ENCODE data around the gene FMO4.
"Not testable (repeated sequence)": the region's sequence is repeated elsewhere in the genome, so short reads cannot be mapped to it uniquely, and the experiment has no call there.

The FMO4 gene

GRCh38 chr1:171334024-171334640 lies 20.1 kb downstream of the FMO4 start:
- no peak for DNase-seq

GRCh38 chr1:171335964-171336363 lies 22.0 kb downstream of the FMO4 start:
- no peak for DNase-seq

- not testable (repeated sequence) for DNase-seq
These were observed 25.4 kb downstream of the FMO4 start for GRCh38 chr1:171339345-171339744.

GRCh38 chr1:171343727-171344472 lies 29.9 kb downstream of the FMO4 start:
- DNase-seq, result no peak

GRCh38 chr1:171344473-171344820 lies 30.5 kb downstream of the FMO4 start:
- no peak for DNase-seq

- DNase-seq, result no peak
These were observed 31.6 kb downstream of the FMO4 start for GRCh38 chr1:171345536-171345935.

GRCh38 chr1:171346881-171347280 lies 32.9 kb downstream of the FMO4 start:
- no peak for DNase-seq

- DNase-seq, result no peak
These were observed 36.6 kb downstream of the FMO4 start for GRCh38 chr1:171350594-171350993.

GRCh38 chr1:171351961-171352360 lies 38.0 kb downstream of the FMO4 start:
- DNase-seq, result no peak

- DNase-seq, result peak in 6 of 56 donors; percentile 7 to 22 (median 14)
These were observed 38.6 kb downstream of the FMO4 start for GRCh38 chr1:171352554-171352953.

GRCh38 chr1:171355727-171356126 lies 41.7 kb downstream of the FMO4 start:
- peak in 2 of 56 donors; percentile 6 to 12 for DNase-seq

- no peak for DNase-seq
These were observed 43.2 kb downstream of the FMO4 start for GRCh38 chr1:171357179-171357578.

GRCh38 chr1:171359355-171359648 lies 45.3 kb downstream of the FMO4 start:
- not testable (repeated sequence) for DNase-seq

- DNase-seq, result not testable (repeated sequence)
These were observed 45.9 kb downstream of the FMO4 start for GRCh38 chr1:171359731-171360527.

GRCh38 chr1:171366085-171366484 lies 52.1 kb downstream of the FMO4 start:
- DNase-seq, result no peak

GRCh38 chr1:171366816-171367215 lies 52.8 kb downstream of the FMO4 start:
- no peak for DNase-seq

- DNase-seq, result no peak
These were observed 53.5 kb downstream of the FMO4 start for GRCh38 chr1:171367436-171367835.

- no peak for DNase-seq
These were observed 58.6 kb downstream of the FMO4 start for GRCh38 chr1:171372418-171373084.

GRCh38 chr1:171373357-171374122 lies 59.6 kb downstream of the FMO4 start:
- not testable (repeated sequence) for DNase-seq

GRCh38 chr1:171379846-171380245 lies 65.9 kb downstream of the FMO4 start:
- DNase-seq, result no peak

GRCh38 chr1:171381866-171382210 lies 67.9 kb downstream of the FMO4 start:
- no peak for DNase-seq
